CD4-positive, CD25-positive, alpha-beta regulatory T cell (primary cell): ENCODE measurements around the gene MASP2. TPM values are rescaled to one million over a fixed set of nuclear protein-coding genes. Genes with fewer than 3 reads are reported as not detected.
A peak's percentile ranks its signal among the peaks of the same experiment; 100 is the strongest.
"Not testable (repeated sequence)": the region's sequence is repeated elsewhere in the genome, so short reads cannot be mapped to it uniquely, and the experiment has no call there.

Experiments
- ATAC-seq, 2 donors: fragments of 150-1000 bp; cut with Tn5 transposase; one replicate each; pipeline ENCODE4 v1.10.0; 2021; ENCODE audit warnings: low read depth in 2 of 2, moderate number of reproducible peaks in 2 of 2, moderate library complexity in 1 of 2
- DNase-seq, 3 donors: peaks; one replicate each; pipeline versions ENCODE4 v3.0.0 to v3.0.0-alpha.2; 2012 to 2022; ENCODE audit warnings: mixed read lengths in 1 of 3
- H3K27ac ChIP-seq: one replicate; pipeline ENCODE4 v1.7.0; 2013; ENCODE audit warnings: mild to moderate bottlenecking, low read length; ENCODE audit not compliant: insufficient read depth, poor library complexity, severe bottlenecking
- H3K27me3 ChIP-seq: one replicate; pipeline ENCODE4 v1.7.0; 2013; ENCODE audit warnings: low read length; ENCODE audit not compliant: control insufficient read depth, insufficient read depth
- H3K36me3 ChIP-seq: one replicate; pipeline ENCODE4 v1.7.0; 2013; ENCODE audit warnings: mild to moderate bottlenecking, low read length, moderate library complexity; ENCODE audit not compliant: control insufficient read depth, insufficient read depth
- H3K4me1 ChIP-seq: 2 replicates; pipeline ENCODE4 v1.7.0; 2013; ENCODE audit warnings: mild to moderate bottlenecking, low read length; ENCODE audit not compliant: insufficient read depth, control insufficient read depth, poor library complexity, severe bottlenecking
- H3K4me3 ChIP-seq: one replicate; pipeline ENCODE4 v1.7.0; 2013; ENCODE audit warnings: low read depth, mild to moderate bottlenecking, low read length, moderate library complexity
- H3K9me3 ChIP-seq, 2 experiments: 1 replicate in 1 of 2; 2 replicates in 1 of 2; pipeline ENCODE4 v1.7.0; 2013; ENCODE audit warnings: low read length in 2 of 2, mild to moderate bottlenecking in 1 of 2, moderate library complexity in 1 of 2; ENCODE audit not compliant: control insufficient read depth in 2 of 2
- H3K27ac Mint-ChIP-seq, 3 donors: one replicate each; pipeline ENCODE4 v1.8.0; 2020 to 2022; ENCODE audit warnings: mild to moderate bottlenecking in 3 of 3, mixed read lengths in 3 of 3, moderate library complexity in 2 of 3
- H3K27me3 Mint-ChIP-seq: one replicate; pipeline ENCODE4 v1.8.0; 2022; ENCODE audit warnings: mild to moderate bottlenecking, mixed read lengths
- H3K36me3 Mint-ChIP-seq: one replicate; pipeline ENCODE4 v1.8.0; 2020; ENCODE audit warnings: mixed read lengths
- H3K4me1 Mint-ChIP-seq, 4 donors: one replicate each; pipeline ENCODE4 v1.8.0; 2020 to 2022; ENCODE audit warnings: mixed read lengths in 4 of 4, mild to moderate bottlenecking in 1 of 4
- H3K4me3 Mint-ChIP-seq, 4 donors: one replicate each; pipeline ENCODE4 v1.8.0; 2020 to 2022; ENCODE audit warnings: mild to moderate bottlenecking in 4 of 4, mixed read lengths in 4 of 4, moderate library complexity in 3 of 4
- H3K9me3 Mint-ChIP-seq, 7 donors: one replicate each; pipeline ENCODE4 v1.8.0; 2020 to 2022; ENCODE audit warnings: mixed read lengths in 7 of 7, mild to moderate bottlenecking in 3 of 7, moderate library complexity in 2 of 7
- polyA plus RNA-seq, 4 donors: library from polyadenylated mRNA; unstranded; fragments of 300-500 nt; fragmentation: Illumina TruSeq; gene quantifications; one replicate each; pipeline ENCODE4 v1.2.3, GENCODE V29; 2021
- total RNA-seq: library from RNA; stranded (reverse); gene quantifications from one replicate; pipeline ENCODE4 v1.2.3, GENCODE V29; 2022

The MASP2 gene
- total and polyA plus RNA-seq, 5 donors from 2014 or later: 0.15 to 0.29 TPM; not detected in 3

GRCh38 chr1:11070876-11071275 is 23.8 kb upstream of the MASP2 start:
- DNase-seq (no peak), ATAC-seq (no peak)
- H3K4me3 ChIP-seq: no peak overlapping the region
- H3K4me3 Mint-ChIP-seq: no peak overlapping the region
- H3K4me1 Mint-ChIP-seq: peaks cover 0 to 2% (median 0%) of the 10 kb centered on the region in 4 donors
- H3K4me1 ChIP-seq: no peaks in the 10 kb centered on the region
- H3K27me3 Mint-ChIP-seq: no peaks in the 10 kb centered on the region
- H3K27me3 ChIP-seq: no peaks in the 10 kb centered on the region
- peaks cover 87% of the 10 kb centered on the region for H3K36me3 ChIP-seq
- no peaks in the 10 kb centered on the region for H3K9me3 ChIP-seq
- no peak overlapping the region for H3K27ac Mint-ChIP-seq
- H3K9me3 Mint-ChIP-seq: no peaks in the 10 kb centered on the region
- peaks cover 42% of the 10 kb centered on the region for H3K36me3 Mint-ChIP-seq
- no peak overlapping the region for H3K27ac ChIP-seq

- H3K27me3 ChIP-seq: no peaks in the 10 kb centered on the region
- H3K4me1 ChIP-seq: no peaks in the 10 kb centered on the region
- peaks cover 82% of the 10 kb centered on the region for H3K36me3 ChIP-seq
- Mint-ChIP-seq H3K27ac (peak overlapping the region in 1 of 3 donors; percentile 53), H3K9me3 (no peaks in the 10 kb centered on the region), H3K4me1 (peaks cover 0 to 2% (median under 1%) of the 10 kb centered on the region in 4 donors), H3K36me3 (peaks cover 46% of the 10 kb centered on the region), H3K4me3 (no peak overlapping the region), H3K27me3 (no peaks in the 10 kb centered on the region)
- no peak overlapping the region for H3K27ac ChIP-seq
- ATAC-seq (no peak), DNase-seq (no peak)
- no peaks in the 10 kb centered on the region for H3K9me3 ChIP-seq
- no peak overlapping the region for H3K4me3 ChIP-seq
Measured at GRCh38 chr1:11068600-11069473, 21.8 kb upstream of the MASP2 start.

GRCh38 chr1:11067716-11068599 is 20.9 kb upstream of the MASP2 start:
- Histone ChIP-seq H3K27ac (no peak overlapping the region), H3K4me3 (no peak overlapping the region), H3K36me3 (peaks cover 77% of the 10 kb centered on the region), H3K27me3 (no peaks in the 10 kb centered on the region), H3K4me1 (no peaks in the 10 kb centered on the region), H3K9me3 (no peaks in the 10 kb centered on the region)
- no peak for DNase-seq
- no peak for ATAC-seq
- Mint-ChIP-seq H3K27me3 (no peaks in the 10 kb centered on the region), H3K36me3 (peaks cover 46% of the 10 kb centered on the region), H3K4me1 (peaks cover 0 to 7% (median 4%) of the 10 kb centered on the region in 4 donors), H3K27ac (no peak overlapping the region), H3K9me3 (no peaks in the 10 kb centered on the region), H3K4me3 (no peak overlapping the region)

GRCh38 chr1:11065796-11066195 is 18.8 kb upstream of the MASP2 start:
- no peak overlapping the region for H3K4me3 ChIP-seq
- H3K4me1 Mint-ChIP-seq: peaks cover 3 to 26% (median 13%) of the 10 kb centered on the region in 4 donors
- H3K9me3 Mint-ChIP-seq: no peaks in the 10 kb centered on the region
- H3K9me3 ChIP-seq: no peaks in the 10 kb centered on the region
- DNase-seq: no peak
- H3K27ac Mint-ChIP-seq: no peak overlapping the region
- H3K27me3 Mint-ChIP-seq: no peaks in the 10 kb centered on the region
- no peak for ATAC-seq
- no peaks in the 10 kb centered on the region for H3K27me3 ChIP-seq
- peaks cover 4% of the 10 kb centered on the region for H3K4me1 ChIP-seq
- peaks cover 29% of the 10 kb centered on the region for H3K36me3 Mint-ChIP-seq
- peaks cover 57% of the 10 kb centered on the region for H3K36me3 ChIP-seq
- no peak overlapping the region for H3K4me3 Mint-ChIP-seq
- H3K27ac ChIP-seq: no peak overlapping the region

GRCh38 chr1:11064942-11065341 is 17.9 kb upstream of the MASP2 start:
- no peak overlapping the region for H3K27ac ChIP-seq
- H3K9me3 ChIP-seq: no peaks in the 10 kb centered on the region
- Mint-ChIP-seq H3K4me1 (peaks cover 7 to 32% (median 15%) of the 10 kb centered on the region in 4 donors), H3K4me3 (peak overlapping the region in 1 of 4 donors; percentile 29), H3K9me3 (no peaks in the 10 kb centered on the region), H3K27me3 (no peaks in the 10 kb centered on the region), H3K27ac (no peak overlapping the region), H3K36me3 (peaks cover 24% of the 10 kb centered on the region)
- H3K4me1 ChIP-seq: peaks cover 10% of the 10 kb centered on the region
- DNase-seq (no peak), ATAC-seq (no peak)
- H3K27me3 ChIP-seq: no peaks in the 10 kb centered on the region
- H3K36me3 ChIP-seq: peaks cover 48% of the 10 kb centered on the region
- no peak overlapping the region for H3K4me3 ChIP-seq

GRCh38 chr1:11063937-11064537 is 17.0 kb upstream of the MASP2 start:
- Histone ChIP-seq H3K36me3 (peaks cover 39% of the 10 kb centered on the region), H3K4me1 (peaks cover 15% of the 10 kb centered on the region)
- not testable (repeated sequence) for H3K27me3 Mint-ChIP-seq, H3K9me3 Mint-ChIP-seq, ATAC-seq, H3K27ac ChIP-seq, H3K27me3 ChIP-seq, DNase-seq, H3K4me3 ChIP-seq, H3K9me3 ChIP-seq, H3K27ac Mint-ChIP-seq
- Mint-ChIP-seq H3K4me3 (peak overlapping the region in 1 of 4 donors; percentile 51), H3K36me3 (peaks cover 18% of the 10 kb centered on the region), H3K4me1 (peaks cover 7 to 32% (median 16%) of the 10 kb centered on the region in 4 donors)

- no peak overlapping the region for H3K27ac ChIP-seq
- peak overlapping the region in 1 of 3 donors; percentile 83 for H3K27ac Mint-ChIP-seq
- no peaks in the 10 kb centered on the region for H3K9me3 ChIP-seq
- no peaks in the 10 kb centered on the region for H3K27me3 Mint-ChIP-seq
- H3K4me1 ChIP-seq: peaks cover 21% of the 10 kb centered on the region
- H3K27me3 ChIP-seq: no peaks in the 10 kb centered on the region
- peak overlapping the region in 2 of 4 donors; percentile 44 to 84 for H3K4me3 Mint-ChIP-seq
- ATAC-seq (no peak), DNase-seq (peak in 1 of 3 donors; percentile 35)
- H3K36me3 Mint-ChIP-seq: peaks cover 18% of the 10 kb centered on the region
- no peak overlapping the region for H3K4me3 ChIP-seq
- peaks cover 7 to 41% (median 17%) of the 10 kb centered on the region in 4 donors for H3K4me1 Mint-ChIP-seq
- no peaks in the 10 kb centered on the region for H3K9me3 Mint-ChIP-seq
- H3K36me3 ChIP-seq: peaks cover 30% of the 10 kb centered on the region
Measured at GRCh38 chr1:11062965-11063401, 15.9 kb upstream of the MASP2 start.
